ENCODE data around the gene COMTD1. TPM values are rescaled to one million over a fixed set of nuclear protein-coding genes. Genes with fewer than 3 reads are reported as not detected.

Gene COMTD1
- total and polyA plus RNA-seq, 10 of the 15 experiments (the other 5 are each of a cell fraction or from before 2014, with no cell fraction given) = 0.39 to 64.3 (median 26.0) TPM

- TF ChIP-seq POU2F2 (IDR thresholded peaks at IDR 0.05; ENCODE audit: borderline replicate concordance, low read depth, low read length) = peak; percentile 82; the same call in 1 of the 3 replicates
- TF ChIP-seq CREB1 (IDR thresholded peaks at IDR 0.05; ENCODE audit: low read depth) = no peak
- TF ChIP-seq, protein P1, sequence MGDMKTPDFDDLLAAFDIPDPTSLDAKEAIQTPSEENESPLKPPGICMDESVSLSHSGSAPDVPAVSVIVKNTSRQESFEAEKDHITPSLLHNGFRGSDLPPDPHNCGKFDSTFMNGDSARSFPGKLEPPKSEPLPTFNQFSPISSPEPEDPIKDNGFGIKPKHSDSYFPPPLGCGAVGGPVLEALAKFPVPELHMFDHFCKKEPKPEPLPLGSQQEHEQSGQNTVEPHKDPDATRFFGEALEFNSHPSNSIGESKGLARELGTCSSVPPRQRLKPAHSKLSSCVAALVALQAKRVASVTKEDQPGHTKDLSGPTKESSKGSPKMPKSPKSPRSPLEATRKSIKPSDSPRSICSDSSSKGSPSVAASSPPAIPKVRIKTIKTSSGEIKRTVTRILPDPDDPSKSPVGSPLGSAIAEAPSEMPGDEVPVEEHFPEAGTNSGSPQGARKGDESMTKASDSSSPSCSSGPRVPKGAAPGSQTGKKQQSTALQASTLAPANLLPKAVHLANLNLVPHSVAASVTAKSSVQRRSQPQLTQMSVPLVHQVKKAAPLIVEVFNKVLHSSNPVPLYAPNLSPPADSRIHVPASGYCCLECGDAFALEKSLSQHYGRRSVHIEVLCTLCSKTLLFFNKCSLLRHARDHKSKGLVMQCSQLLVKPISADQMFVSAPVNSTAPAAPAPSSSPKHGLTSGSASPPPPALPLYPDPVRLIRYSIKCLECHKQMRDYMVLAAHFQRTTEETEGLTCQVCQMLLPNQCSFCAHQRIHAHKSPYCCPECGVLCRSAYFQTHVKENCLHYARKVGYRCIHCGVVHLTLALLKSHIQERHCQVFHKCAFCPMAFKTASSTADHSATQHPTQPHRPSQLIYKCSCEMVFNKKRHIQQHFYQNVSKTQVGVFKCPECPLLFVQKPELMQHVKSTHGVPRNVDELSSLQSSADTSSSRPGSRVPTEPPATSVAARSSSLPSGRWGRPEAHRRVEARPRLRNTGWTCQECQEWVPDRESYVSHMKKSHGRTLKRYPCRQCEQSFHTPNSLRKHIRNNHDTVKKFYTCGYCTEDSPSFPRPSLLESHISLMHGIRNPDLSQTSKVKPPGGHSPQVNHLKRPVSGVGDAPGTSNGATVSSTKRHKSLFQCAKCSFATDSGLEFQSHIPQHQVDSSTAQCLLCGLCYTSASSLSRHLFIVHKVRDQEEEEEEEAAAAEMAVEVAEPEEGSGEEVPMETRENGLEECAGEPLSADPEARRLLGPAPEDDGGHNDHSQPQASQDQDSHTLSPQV (IDR thresholded peaks at IDR 0.05) = peak; percentile 97
- TF ChIP-seq ZNF384 (IDR thresholded peaks at IDR 0.05; ENCODE audit: borderline replicate concordance, low read depth, low read length) = no peak
- no peak for TF ChIP-seq TBL1XR1 (IDR thresholded peaks at IDR 0.05; ENCODE audit: low read depth, low read length)
- no peak for TF ChIP-seq IRF4 (IDR thresholded peaks at IDR 0.05; ENCODE audit: low read depth, low read length)
- peak; percentile 94 for TF ChIP-seq MYC (IDR thresholded peaks at IDR 0.05; ENCODE audit: insufficient read depth, insufficient read length, insufficient replicate concordance, low read length, severe bottlenecking)
- TF ChIP-seq ZNF274 (IDR thresholded peaks at IDR 0.05; ENCODE audit: insufficient read depth, insufficient read length) = no peak
- TF ChIP-seq RELA (IDR thresholded peaks at IDR 0.05; ENCODE audit: borderline replicate concordance, partially characterized antibody) = peak; percentile 92
- peak; percentile 68 for TF ChIP-seq IKZF1 (conservative IDR thresholded peaks at IDR 0.05)
- TF ChIP-seq TARDBP (IDR thresholded peaks at IDR 0.05; ENCODE audit: borderline replicate concordance) = 0 out of 2 replicates have a peak, but pooled peaks have one; percentile 52
- peak; percentile 71 for TF ChIP-seq KLF5 (IDR thresholded peaks at IDR 0.05; ENCODE audit: partially characterized antibody)
- peak; percentile 50; the same call in 1 of the 2 replicates for TF ChIP-seq HCFC1 (IDR thresholded peaks at IDR 0.05; ENCODE audit: low read length)
- peak; percentile 63 for TF ChIP-seq DPF2 (IDR thresholded peaks at IDR 0.05)
- peak in 1 of 2 experiments; percentile 25; a peak in 1 of 4 replicates for TF ChIP-seq IKZF2 (IDR thresholded peaks at IDR 0.05)
- TF ChIP-seq POLR2AphosphoS2 (IDR thresholded peaks at IDR 0.05; ENCODE audit: low read depth, low read length) = no peak
- TF ChIP-seq, protein P2, sequence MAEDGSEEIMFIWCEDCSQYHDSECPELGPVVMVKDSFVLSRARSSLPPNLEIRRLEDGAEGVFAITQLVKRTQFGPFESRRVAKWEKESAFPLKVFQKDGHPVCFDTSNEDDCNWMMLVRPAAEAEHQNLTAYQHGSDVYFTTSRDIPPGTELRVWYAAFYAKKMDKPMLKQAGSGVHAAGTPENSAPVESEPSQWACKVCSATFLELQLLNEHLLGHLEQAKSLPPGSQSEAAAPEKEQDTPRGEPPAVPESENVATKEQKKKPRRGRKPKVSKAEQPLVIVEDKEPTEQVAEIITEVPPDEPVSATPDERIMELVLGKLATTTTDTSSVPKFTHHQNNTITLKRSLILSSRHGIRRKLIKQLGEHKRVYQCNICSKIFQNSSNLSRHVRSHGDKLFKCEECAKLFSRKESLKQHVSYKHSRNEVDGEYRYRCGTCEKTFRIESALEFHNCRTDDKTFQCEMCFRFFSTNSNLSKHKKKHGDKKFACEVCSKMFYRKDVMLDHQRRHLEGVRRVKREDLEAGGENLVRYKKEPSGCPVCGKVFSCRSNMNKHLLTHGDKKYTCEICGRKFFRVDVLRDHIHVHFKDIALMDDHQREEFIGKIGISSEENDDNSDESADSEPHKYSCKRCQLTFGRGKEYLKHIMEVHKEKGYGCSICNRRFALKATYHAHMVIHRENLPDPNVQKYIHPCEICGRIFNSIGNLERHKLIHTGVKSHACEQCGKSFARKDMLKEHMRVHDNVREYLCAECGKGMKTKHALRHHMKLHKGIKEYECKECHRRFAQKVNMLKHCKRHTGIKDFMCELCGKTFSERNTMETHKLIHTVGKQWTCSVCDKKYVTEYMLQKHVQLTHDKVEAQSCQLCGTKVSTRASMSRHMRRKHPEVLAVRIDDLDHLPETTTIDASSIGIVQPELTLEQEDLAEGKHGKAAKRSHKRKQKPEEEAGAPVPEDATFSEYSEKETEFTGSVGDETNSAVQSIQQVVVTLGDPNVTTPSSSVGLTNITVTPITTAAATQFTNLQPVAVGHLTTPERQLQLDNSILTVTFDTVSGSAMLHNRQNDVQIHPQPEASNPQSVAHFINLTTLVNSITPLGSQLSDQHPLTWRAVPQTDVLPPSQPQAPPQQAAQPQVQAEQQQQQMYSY (CRISPR knock-in tag; IDR thresholded peaks at IDR 0.05) = no peak
- no peak for TF ChIP-seq GABPA (IDR thresholded peaks at IDR 0.05; ENCODE audit: low read depth)
- TF ChIP-seq RFX5 (IDR thresholded peaks at IDR 0.05; ENCODE audit: low read depth, low read length) = no peak
- no peak for TF ChIP-seq CHD1 (IDR thresholded peaks at IDR 0.05; ENCODE audit: low read depth, low read length)
- no peak for TF ChIP-seq CEBPB (IDR thresholded peaks at IDR 0.05; ENCODE audit: borderline replicate concordance in 1 of 2, low read depth in 2 of 2, low read length in 2 of 2)
- TF ChIP-seq CHD2 (IDR thresholded peaks at IDR 0.05; ENCODE audit: borderline replicate concordance, low read depth, low read length) = no peak
- TF ChIP-seq EZH2 (IDR thresholded peaks at IDR 0.05; ENCODE audit: borderline replicate concordance, control insufficient read depth, low read depth, low read length) = no peak
Observed at GRCh38 chr10:75235375-75236177, at the start of gene COMTD1 (continued).

All from GM12878 (cell line).